ENCODE data around the gene AUH. TPM values are rescaled to one million over a fixed set of nuclear protein-coding genes. Genes with fewer than 3 reads are reported as not detected.
A peak's percentile ranks its signal among the peaks of the same experiment; 100 is the strongest.

Gene AUH
- total and polyA plus RNA-seq, 10 of the 15 experiments (the other 5 are each of a cell fraction or from before 2014, with no cell fraction given): 1.7 to 7.3 (median 4.6) TPM

GRCh38 chr9:91196103-91196950 is 165.4 kb downstream of the AUH start:
- H3K79me2 ChIP-seq (ENCODE audit: control insufficient read depth, insufficient read depth, low read length): no peaks in the 10 kb centered on the region
- ATAC-seq (no peak), FAIRE-seq (peak; percentile 23), DNase-seq (ENCODE audit: low read depth, low spot score) (no peak)
- 69% methylated on average over 8 of the region's 8 CpGs for WGBS (ENCODE audit: insufficient coverage, insufficient replicate concordance, low lambda C conversion rate, missing lambda C conversion rate)
- intact Hi-C loops (cut with micrococcal nuclease; ENCODE audit: unreplicated experiment) (loop anchor here (10.0 kb wide), 1 partner anchor 158 kb away; no protein-coding TSS in a partner anchor), in situ Hi-C loops (cut with MboI) (no loop called here)
- ChIA-PET RAD21 (ENCODE audit: unreplicated experiment) (no interaction called here), CTCF (interaction anchor here (1.7 kb wide), 1 partner anchor 230 kb away, joined by 3 read pairs; no protein-coding TSS in a partner anchor), SMC1A (ENCODE audit: uncharacterized antibody, unreplicated experiment) (interaction anchor here (1.0 to 1.3 kb wide), 2 partner anchors 11 to 49 kb away, joined by 3 read pairs; no protein-coding TSS in a partner anchor), POLR2A (interaction anchor here (0.5 kb wide), 1 partner anchor 94 kb away, joined by 3 read pairs; no protein-coding TSS in a partner anchor)
- no peak overlapping the region for H2AFZ ChIP-seq (ENCODE audit: control insufficient read depth, low read depth, low read length)
- BruUV-seq (replicated peaks): no TSS peak
- H3K4me1 ChIP-seq (ENCODE audit: control insufficient read depth, insufficient read depth, low read length): peaks cover 23% of the 10 kb centered on the region
- H3K27me3 ChIP-seq (replicated peaks in 1 of 2; ENCODE audit: control insufficient read depth in 2 of 2, insufficient read depth in 2 of 2, low read length in 1 of 2): no peaks in the 10 kb centered on the region; a peak in 1 of 4 replicates
- H3K27ac ChIP-seq (ENCODE audit: control insufficient read depth, insufficient read depth): no peak overlapping the region
- H3K9ac ChIP-seq (ENCODE audit: control insufficient read depth, insufficient read depth, low read length): no peak overlapping the region
- no peaks in the 10 kb centered on the region for H3K36me3 ChIP-seq (ENCODE audit: control insufficient read depth in 2 of 2, insufficient read depth in 2 of 2, low read length in 1 of 2)
- H3K4me3 ChIP-seq: no peak overlapping the region
- H3K4me2 ChIP-seq (ENCODE audit: control insufficient read depth, insufficient read depth): no peak overlapping the region
- H4K20me1 ChIP-seq (ENCODE audit: control insufficient read depth, insufficient read depth): no peaks in the 10 kb centered on the region
- TF ChIP-seq CHD2 (IDR thresholded peaks at IDR 0.05; ENCODE audit: borderline replicate concordance, low read depth, low read length) (no peak), TBL1XR1 (IDR thresholded peaks at IDR 0.05; ENCODE audit: low read depth, low read length) (no peak), USF1 (IDR thresholded peaks at IDR 0.05; ENCODE audit: borderline replicate concordance, extremely low read length, insufficient read depth, low read depth, low read length) (no peak), STAT1 (conservative IDR thresholded peaks at IDR 0.05) (no peak), ZNF217 (IDR thresholded peaks at IDR 0.05) (no peak), SPI1 (IDR thresholded peaks at IDR 0.05; ENCODE audit: borderline replicate concordance, insufficient read depth, low read depth, low read length) (no peak)
- H3K9me3 ChIP-seq (replicated peaks; ENCODE audit: control insufficient read depth, insufficient read depth, low read length): peaks cover 2% of the 10 kb centered on the region; the same call in 2 of the 3 replicates
